ENCODE data around the gene ADGRF3. TPM values are rescaled to one million over a fixed set of nuclear protein-coding genes. Genes with fewer than 3 reads are reported as not detected.

The ADGRF3 gene
- total and polyA plus RNA-seq, 2 of the 13 experiments (the other 11 are each of a cell fraction or from before 2014, with no cell fraction given): 0.40 to 1.5 TPM

- TF ChIP-seq YEATS2 (CRISPR knock-in tag; IDR thresholded peaks at IDR 0.05; ENCODE audit: borderline replicate concordance) (no peak), SIN3A (IDR thresholded peaks at IDR 0.05; ENCODE audit: borderline replicate concordance, low read depth, low read length) (peak; percentile 81; the same call in 1 of the 2 replicates), EEA1 (CRISPR knock-in tag; IDR thresholded peaks at IDR 0.05; ENCODE audit: borderline replicate concordance) (0 out of 2 replicates have a peak, but pooled peaks have one; percentile 12), SOX13 (IDR thresholded peaks at IDR 0.05) (no peak), SOX13 (CRISPR knock-in tag; conservative IDR thresholded peaks at IDR 0.05 in 1 of 2, IDR thresholded peaks at IDR 0.05 in 1 of 2) (no peak), ETV6 (CRISPR knock-in tag; conservative IDR thresholded peaks at IDR 0.05) (no peak), ZNF746 (CRISPR knock-in tag; IDR thresholded peaks at IDR 0.05) (no peak), CCAR2 (optimal IDR thresholded peaks at IDR 0.05; ENCODE audit: low read depth, low read length) (no peak), NFE2 (CRISPR knock-in tag; IDR thresholded peaks at IDR 0.05) (no peak), ZNF709 (CRISPR knock-in tag; IDR thresholded peaks at IDR 0.05) (no peak), NCOA2 (CRISPR knock-in tag; IDR thresholded peaks at IDR 0.05) (no peak), MXD4 (CRISPR knock-in tag; IDR thresholded peaks at IDR 0.05) (no peak), ARID2 (CRISPR knock-in tag; IDR thresholded peaks at IDR 0.05; ENCODE audit: borderline replicate concordance) (no peak), ARNT2 (CRISPR knock-in tag; IDR thresholded peaks at IDR 0.05; ENCODE audit: low read depth) (no peak), DBP (CRISPR knock-in tag; IDR thresholded peaks at IDR 0.05; ENCODE audit: not compliant biosample characterization) (peak; percentile 37), ZBTB7A (CRISPR knock-in tag; IDR thresholded peaks at IDR 0.05) (no peak), BORCS8-MEF2B (CRISPR knock-in tag; IDR thresholded peaks at IDR 0.05) (no peak), ZNF552 (CRISPR knock-in tag; IDR thresholded peaks at IDR 0.05; ENCODE audit: borderline replicate concordance) (no peak), MEF2D (CRISPR knock-in tag; IDR thresholded peaks at IDR 0.05) (no peak), CHD4 (IDR thresholded peaks at IDR 0.05; ENCODE audit: borderline replicate concordance, low read length) (no peak)
- TF ChIP-seq, protein P1, sequence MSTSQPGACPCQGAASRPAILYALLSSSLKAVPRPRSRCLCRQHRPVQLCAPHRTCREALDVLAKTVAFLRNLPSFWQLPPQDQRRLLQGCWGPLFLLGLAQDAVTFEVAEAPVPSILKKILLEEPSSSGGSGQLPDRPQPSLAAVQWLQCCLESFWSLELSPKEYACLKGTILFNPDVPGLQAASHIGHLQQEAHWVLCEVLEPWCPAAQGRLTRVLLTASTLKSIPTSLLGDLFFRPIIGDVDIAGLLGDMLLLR (CRISPR knock-in tag; IDR thresholded peaks at IDR 0.05): no peak
- TF ChIP-seq, protein P2, sequence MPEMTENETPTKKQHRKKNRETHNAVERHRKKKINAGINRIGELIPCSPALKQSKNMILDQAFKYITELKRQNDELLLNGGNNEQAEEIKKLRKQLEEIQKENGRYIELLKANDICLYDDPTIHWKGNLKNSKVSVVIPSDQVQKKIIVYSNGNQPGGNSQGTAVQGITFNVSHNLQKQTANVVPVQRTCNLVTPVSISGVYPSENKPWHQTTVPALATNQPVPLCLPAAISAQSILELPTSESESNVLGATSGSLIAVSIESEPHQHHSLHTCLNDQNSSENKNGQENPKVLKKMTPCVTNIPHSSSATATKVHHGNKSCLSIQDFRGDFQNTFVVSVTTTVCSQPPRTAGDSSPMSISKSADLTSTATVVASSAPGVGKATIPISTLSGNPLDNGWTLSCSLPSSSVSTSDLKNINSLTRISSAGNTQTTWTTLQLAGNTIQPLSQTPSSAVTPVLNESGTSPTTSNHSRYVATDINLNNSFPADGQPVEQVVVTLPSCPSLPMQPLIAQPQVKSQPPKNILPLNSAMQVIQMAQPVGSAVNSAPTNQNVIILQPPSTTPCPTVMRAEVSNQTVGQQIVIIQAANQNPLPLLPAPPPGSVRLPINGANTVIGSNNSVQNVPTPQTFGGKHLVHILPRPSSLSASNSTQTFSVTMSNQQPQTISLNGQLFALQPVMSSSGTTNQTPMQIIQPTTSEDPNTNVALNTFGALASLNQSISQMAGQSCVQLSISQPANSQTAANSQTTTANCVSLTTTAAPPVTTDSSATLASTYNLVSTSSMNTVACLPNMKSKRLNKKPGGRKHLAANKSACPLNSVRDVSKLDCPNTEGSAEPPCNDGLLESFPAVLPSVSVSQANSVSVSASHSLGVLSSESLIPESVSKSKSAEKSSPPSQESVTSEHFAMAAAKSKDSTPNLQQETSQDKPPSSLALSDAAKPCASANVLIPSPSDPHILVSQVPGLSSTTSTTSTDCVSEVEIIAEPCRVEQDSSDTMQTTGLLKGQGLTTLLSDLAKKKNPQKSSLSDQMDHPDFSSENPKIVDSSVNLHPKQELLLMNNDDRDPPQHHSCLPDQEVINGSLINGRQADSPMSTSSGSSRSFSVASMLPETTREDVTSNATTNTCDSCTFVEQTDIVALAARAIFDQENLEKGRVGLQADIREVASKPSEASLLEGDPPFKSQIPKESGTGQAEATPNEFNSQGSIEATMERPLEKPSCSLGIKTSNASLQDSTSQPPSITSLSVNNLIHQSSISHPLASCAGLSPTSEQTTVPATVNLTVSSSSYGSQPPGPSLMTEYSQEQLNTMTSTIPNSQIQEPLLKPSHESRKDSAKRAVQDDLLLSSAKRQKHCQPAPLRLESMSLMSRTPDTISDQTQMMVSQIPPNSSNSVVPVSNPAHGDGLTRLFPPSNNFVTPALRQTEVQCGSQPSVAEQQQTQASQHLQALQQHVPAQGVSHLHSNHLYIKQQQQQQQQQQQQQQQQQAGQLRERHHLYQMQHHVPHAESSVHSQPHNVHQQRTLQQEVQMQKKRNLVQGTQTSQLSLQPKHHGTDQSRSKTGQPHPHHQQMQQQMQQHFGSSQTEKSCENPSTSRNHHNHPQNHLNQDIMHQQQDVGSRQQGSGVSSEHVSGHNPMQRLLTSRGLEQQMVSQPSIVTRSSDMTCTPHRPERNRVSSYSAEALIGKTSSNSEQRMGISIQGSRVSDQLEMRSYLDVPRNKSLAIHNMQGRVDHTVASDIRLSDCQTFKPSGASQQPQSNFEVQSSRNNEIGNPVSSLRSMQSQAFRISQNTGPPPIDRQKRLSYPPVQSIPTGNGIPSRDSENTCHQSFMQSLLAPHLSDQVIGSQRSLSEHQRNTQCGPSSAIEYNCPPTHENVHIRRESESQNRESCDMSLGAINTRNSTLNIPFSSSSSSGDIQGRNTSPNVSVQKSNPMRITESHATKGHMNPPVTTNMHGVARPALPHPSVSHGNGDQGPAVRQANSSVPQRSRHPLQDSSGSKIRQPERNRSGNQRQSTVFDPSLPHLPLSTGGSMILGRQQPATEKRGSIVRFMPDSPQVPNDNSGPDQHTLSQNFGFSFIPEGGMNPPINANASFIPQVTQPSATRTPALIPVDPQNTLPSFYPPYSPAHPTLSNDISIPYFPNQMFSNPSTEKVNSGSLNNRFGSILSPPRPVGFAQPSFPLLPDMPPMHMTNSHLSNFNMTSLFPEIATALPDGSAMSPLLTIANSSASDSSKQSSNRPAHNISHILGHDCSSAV (CRISPR knock-in tag; IDR thresholded peaks at IDR 0.05; ENCODE audit: borderline replicate concordance): no peak; the same call in 1 of the 2 replicates
Measured at GRCh38 chr2:26346454-26347053, at the start of gene ADGRF3 (continued).
